PC-3 (cell line): Measurements from ENCODE around the gene GFOD1. TPM values are rescaled to one million over a fixed set of nuclear protein-coding genes. Genes with fewer than 3 reads are reported as not detected.
A peak's percentile ranks its signal among the peaks of the same experiment; 100 is the strongest.

Experiments used
- ATAC-seq: fragments of 200-7000 bp; cut with Tn5 transposase; 2 replicates; pipeline ENCODE4 v1.9.1; 2020; ENCODE audit warnings: mild to moderate bottlenecking, moderate library complexity
- BruUV-seq: library from RNA; stranded (reverse); fragments of 400-500 nt; replicated peaks from 2 replicates; lab custom pipeline; 2021; lab: Mats Ljungman, UMichigan
- CTCF ChIA-PET: fragments of 300-600 bp; sonication (Branson Sonifier 250); formaldehyde crosslinking; loops from one replicate; lab custom pipeline; 2022; ENCODE audit warnings: antibody characterized with exemption; lab: Charles Lee
- POLR2A ChIA-PET: fragments of 300-600 bp; sonication (Branson Sonifier 250); formaldehyde crosslinking; loops from one replicate; lab custom pipeline; 2022; ENCODE audit warnings: antibody characterized with exemption; ENCODE audit not compliant: unreplicated experiment; lab: Charles Lee
- DNase-seq: peaks from one replicate; pipeline ENCODE4 v3.0.0-alpha.2; 2015
- H2AFZ ChIP-seq: fragments of 300-600 bp; sonication (generic); 2 replicates; pipeline ENCODE4 v1.6.0; 2016; ENCODE audit warnings: antibody characterized with exemption, low read length
- H3F3A ChIP-seq: fragments of 300-600 bp; sonication (generic); one replicate; pipeline ENCODE4 v1.6.0; 2017; ENCODE audit warnings: antibody characterized with exemption, low read length, control low read depth, mild to moderate bottlenecking; ENCODE audit not compliant: unreplicated experiment
- H3K27ac ChIP-seq: fragments of 300-600 bp; sonication (generic); 2 replicates; pipeline ENCODE4 v1.5.1; 2016; ENCODE audit warnings: mild to moderate bottlenecking, low read length
- H3K27me3 ChIP-seq: fragments of 300-600 bp; sonication (generic); 2 replicates; pipeline ENCODE4 v1.6.1; 2016; ENCODE audit warnings: low read length, mixed read lengths
- H3K36me3 ChIP-seq: fragments of 300-600 bp; sonication (generic); 2 replicates; pipeline ENCODE4 v1.6.1; 2016; ENCODE audit warnings: low read depth, mixed run types, low read length, mixed read lengths
- H3K4me1 ChIP-seq: fragments of 300-600 bp; sonication (generic); 2 replicates; pipeline ENCODE4 v1.5.1; 2016; ENCODE audit warnings: low read length; ENCODE audit not compliant: insufficient read depth
- H3K4me2 ChIP-seq: fragments of 300-600 bp; sonication (generic); 2 replicates; pipeline ENCODE4 v1.6.0; 2016; ENCODE audit warnings: low read length
- H3K4me3 ChIP-seq: fragments of 300-600 bp; sonication (generic); 2 replicates; pipeline ENCODE4 v1.5.1; 2016; ENCODE audit warnings: mild to moderate bottlenecking, low read length, mixed read lengths
- H3K79me2 ChIP-seq: fragments of 300-600 bp; sonication (generic); 2 replicates; pipeline ENCODE4 v1.6.1; 2017; ENCODE audit warnings: low read length, mixed read lengths
- H3K9ac ChIP-seq: fragments of 300-600 bp; sonication (generic); 2 replicates; pipeline ENCODE4 v1.6.0; 2016; ENCODE audit warnings: mild to moderate bottlenecking, low read length
- H3K9me2 ChIP-seq: fragments of 300-600 bp; sonication (generic); replicated peaks from 2 replicates; pipeline ENCODE4 v1.6.1; 2016; ENCODE audit warnings: mixed run types, low read length, mixed read lengths
- H3K9me3 ChIP-seq: fragments of 300-600 bp; sonication (generic); 2 replicates; pipeline ENCODE4 v1.6.1; 2016; ENCODE audit warnings: low read length, mixed read lengths
- H4K20me1 ChIP-seq: fragments of 300-600 bp; sonication (generic); 2 replicates; pipeline ENCODE4 v1.6.1; 2016; ENCODE audit warnings: low read length, mixed read lengths
- EZH2 ChIP-seq: fragments of 300-600 bp; sonication (generic); IDR thresholded peaks from one replicate; pipeline ENCODE4 v1.6.1; 2017; ENCODE audit warnings: antibody characterized with exemption, mild to moderate bottlenecking, low read length; ENCODE audit not compliant: unreplicated experiment
- EZH2phosphoT487 ChIP-seq: fragments of 300-600 bp; sonication (generic); IDR thresholded peaks from 2 replicates; pipeline ENCODE4 v1.6.1; 2018; ENCODE audit warnings: mild to moderate bottlenecking, antibody characterized with exemption, low read length, borderline replicate concordance
- intact Hi-C: fragments of 100-400 bp; cut with micrococcal nuclease; formaldehyde crosslinking; loops from 2 replicates; pipeline ENCODE4 v1.9.0; 2023
- total RNA-seq: library from RNA; depleted of rRNA; stranded (reverse); fragments of >200 nt; gene quantifications from 2 replicates; pipeline ENCODE4 v1.2.3, GENCODE V29; 2014
- TF ChIP-seq, protein P1 (sequence below): fragments of 300-600 bp; sonication (generic); conservative IDR thresholded peaks from 2 replicates; pipeline ENCODE4 v1.5.1; 2017; ENCODE audit warnings: antibody characterized with exemption, low read depth, mild to moderate bottlenecking, low read length

The GFOD1 gene
- total RNA-seq, 1 experiment from 2014 or later: 16.0 TPM

DNA sequence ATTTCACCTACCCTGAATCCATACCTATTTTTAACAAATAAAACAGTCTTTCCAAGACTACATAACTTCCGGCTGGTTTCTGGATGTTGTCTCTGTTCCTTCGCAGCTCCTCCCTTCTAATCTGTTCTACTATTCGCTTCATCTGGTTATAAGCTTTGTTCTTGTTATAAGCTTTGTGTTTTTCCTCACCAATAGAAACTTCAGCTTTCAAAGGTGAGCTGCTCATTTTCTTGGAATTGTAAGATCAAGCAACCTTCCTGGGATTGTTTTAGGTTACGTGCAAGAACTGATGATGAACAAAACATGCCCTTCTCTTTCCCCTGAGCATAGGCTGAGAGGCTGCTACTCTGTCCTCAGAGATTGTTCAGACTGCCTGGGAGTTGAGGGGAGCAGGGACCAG lies 2.1 kb downstream of the GFOD1 start:
- no peaks in the 10 kb centered on the region for H3F3A ChIP-seq
- no peaks in the 10 kb centered on the region for H3K9me2 ChIP-seq
- POLR2A ChIA-PET: no interaction called here
- CTCF ChIA-PET: no interaction called here
- BruUV-seq: no TSS peak
- H3K4me1 ChIP-seq: peaks cover 43% of the 10 kb centered on the region
- TF ChIP-seq EZH2phosphoT487 (no peak), EZH2 (no peak)
- TF ChIP-seq, protein P1, sequence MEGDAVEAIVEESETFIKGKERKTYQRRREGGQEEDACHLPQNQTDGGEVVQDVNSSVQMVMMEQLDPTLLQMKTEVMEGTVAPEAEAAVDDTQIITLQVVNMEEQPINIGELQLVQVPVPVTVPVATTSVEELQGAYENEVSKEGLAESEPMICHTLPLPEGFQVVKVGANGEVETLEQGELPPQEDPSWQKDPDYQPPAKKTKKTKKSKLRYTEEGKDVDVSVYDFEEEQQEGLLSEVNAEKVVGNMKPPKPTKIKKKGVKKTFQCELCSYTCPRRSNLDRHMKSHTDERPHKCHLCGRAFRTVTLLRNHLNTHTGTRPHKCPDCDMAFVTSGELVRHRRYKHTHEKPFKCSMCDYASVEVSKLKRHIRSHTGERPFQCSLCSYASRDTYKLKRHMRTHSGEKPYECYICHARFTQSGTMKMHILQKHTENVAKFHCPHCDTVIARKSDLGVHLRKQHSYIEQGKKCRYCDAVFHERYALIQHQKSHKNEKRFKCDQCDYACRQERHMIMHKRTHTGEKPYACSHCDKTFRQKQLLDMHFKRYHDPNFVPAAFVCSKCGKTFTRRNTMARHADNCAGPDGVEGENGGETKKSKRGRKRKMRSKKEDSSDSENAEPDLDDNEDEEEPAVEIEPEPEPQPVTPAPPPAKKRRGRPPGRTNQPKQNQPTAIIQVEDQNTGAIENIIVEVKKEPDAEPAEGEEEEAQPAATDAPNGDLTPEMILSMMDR: no peak
- no peak overlapping the region for H3K27ac ChIP-seq
- no peaks in the 10 kb centered on the region for H3K27me3 ChIP-seq
- H4K20me1 ChIP-seq: 0 out of 2 replicates have a peak, but pooled peaks cover 10% of the 10 kb centered on the region
- ATAC-seq (no peak), DNase-seq (no peak)
- H3K9ac ChIP-seq: peak overlapping the region; percentile 64
- H3K4me3 ChIP-seq: peak overlapping the region; percentile 81
- H2AFZ ChIP-seq: peak overlapping the region; percentile 61; the same call in 1 of the 2 replicates
- intact Hi-C loops: loop anchor here (2.0 to 5.0 kb wide), 2 partner anchors 33 to 52 kb away; no protein-coding TSS in a partner anchor
- H3K9me3 ChIP-seq: no peaks in the 10 kb centered on the region
- 0 out of 2 replicates have a peak, but pooled peaks cover under 1% of the 10 kb centered on the region for H3K36me3 ChIP-seq
- peak overlapping the region; percentile 86 for H3K4me2 ChIP-seq
- peaks cover 60% of the 10 kb centered on the region for H3K79me2 ChIP-seq

DNA sequence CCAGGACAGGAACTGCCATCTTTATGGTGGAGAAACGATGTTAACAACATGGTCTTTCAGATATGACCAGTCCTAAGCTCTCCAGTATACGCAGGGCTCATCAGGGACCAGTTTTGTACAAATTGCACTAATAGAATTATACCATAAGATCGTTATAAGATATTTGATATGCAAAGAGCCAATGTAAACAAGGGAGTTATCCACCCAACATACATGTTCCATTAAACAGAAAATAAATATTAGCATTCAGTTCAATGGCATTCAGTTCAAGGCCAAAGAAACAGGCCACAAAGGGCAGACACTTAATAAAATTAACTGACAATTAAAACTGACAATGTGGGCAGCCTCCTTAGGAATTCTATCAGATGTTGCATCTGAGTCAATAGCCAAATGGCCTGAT lies 2.6 kb downstream of the GFOD1 start:
- Histone ChIP-seq H3K4me3 (peak overlapping the region; percentile 81), H3K9me2 (no peaks in the 10 kb centered on the region), H3K9ac (peak overlapping the region; percentile 64; the same call in 1 of the 2 replicates), H2AFZ (no peak overlapping the region), H3K36me3 (peaks cover 6% of the 10 kb centered on the region; the same call in 1 of the 2 replicates), H3K4me2 (peak overlapping the region; percentile 86), H3K9me3 (no peaks in the 10 kb centered on the region), H3K27ac (no peak overlapping the region), H3K4me1 (peaks cover 47% of the 10 kb centered on the region), H3K27me3 (no peaks in the 10 kb centered on the region), H3F3A (no peaks in the 10 kb centered on the region), H4K20me1 (0 out of 2 replicates have a peak, but pooled peaks cover 10% of the 10 kb centered on the region), H3K79me2 (peaks cover 65% of the 10 kb centered on the region)
- POLR2A ChIA-PET: no interaction called here
- TF ChIP-seq EZH2 (no peak), EZH2phosphoT487 (no peak)
- TF ChIP-seq, protein P1: no peak
- intact Hi-C loops: loop anchor here (2.0 to 5.0 kb wide), 2 partner anchors 32 to 52 kb away; no protein-coding TSS in a partner anchor
- CTCF ChIA-PET: no interaction called here
- BruUV-seq: no TSS peak
- DNase-seq: no peak
- no peak for ATAC-seq

DNA sequence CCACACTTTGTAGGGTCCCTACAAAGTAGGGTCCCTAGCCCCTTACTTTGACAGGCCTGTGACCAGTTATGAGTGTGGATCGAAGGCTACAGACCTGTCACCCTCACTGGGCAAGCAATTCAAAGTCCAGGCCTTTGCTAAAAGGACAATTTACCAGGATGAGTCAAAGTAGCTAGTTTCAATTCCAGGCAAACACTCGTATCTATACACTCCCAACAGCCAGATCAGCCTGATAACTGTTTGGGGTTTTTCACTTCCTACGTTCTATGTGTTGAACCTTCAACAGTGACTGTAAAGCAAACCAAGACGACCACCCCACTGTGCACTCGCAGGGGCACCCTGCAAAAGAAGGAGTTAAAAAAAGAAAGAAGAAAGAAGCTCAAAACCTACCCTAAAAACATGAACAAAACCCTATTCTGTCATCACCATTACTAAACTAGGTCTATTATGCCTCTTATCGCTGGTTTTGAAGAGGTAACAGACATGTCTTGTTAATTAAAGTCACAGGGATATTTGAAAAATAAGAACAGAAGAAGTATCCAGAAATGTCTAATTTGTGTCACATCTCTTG lies 3.2 kb downstream of the GFOD1 start:
- Histone ChIP-seq H3K9me2 (no peaks in the 10 kb centered on the region), H3K79me2 (peaks cover 71% of the 10 kb centered on the region), H3K9ac (no peak overlapping the region), H4K20me1 (0 out of 2 replicates have a peak, but pooled peaks cover 10% of the 10 kb centered on the region), H2AFZ (no peak overlapping the region), H3K4me1 (peaks cover 48% of the 10 kb centered on the region), H3F3A (no peaks in the 10 kb centered on the region), H3K9me3 (no peaks in the 10 kb centered on the region), H3K36me3 (peaks cover 11% of the 10 kb centered on the region; the same call in 1 of the 2 replicates), H3K27me3 (no peaks in the 10 kb centered on the region), H3K4me3 (peak overlapping the region; percentile 81), H3K4me2 (peak overlapping the region; percentile 86), H3K27ac (peak overlapping the region; percentile 3; the same call in 1 of the 2 replicates)
- POLR2A ChIA-PET: no interaction called here
- ATAC-seq (no peak), DNase-seq (peak; percentile 44)
- BruUV-seq: no TSS peak
- TF ChIP-seq, protein P1: no peak
- no peak for TF ChIP-seq EZH2
- no peak for TF ChIP-seq EZH2phosphoT487
- CTCF ChIA-PET: no interaction called here
- intact Hi-C loops: loop anchor here (2.0 kb wide), 1 partner anchor 31 kb away; no protein-coding TSS in a partner anchor
